Activated T-helper 1 cell treated with Interleukin-2 at 50 U/mL for 16 hours (primary cell): ENCODE data around the gene MAPK4.

Experiments used
- DNase-seq: peaks from one replicate; pipeline ENCODE4 v3.0.0-alpha.2; 2020; ENCODE audit warnings: low read depth

MAPK4 gene

DNA sequence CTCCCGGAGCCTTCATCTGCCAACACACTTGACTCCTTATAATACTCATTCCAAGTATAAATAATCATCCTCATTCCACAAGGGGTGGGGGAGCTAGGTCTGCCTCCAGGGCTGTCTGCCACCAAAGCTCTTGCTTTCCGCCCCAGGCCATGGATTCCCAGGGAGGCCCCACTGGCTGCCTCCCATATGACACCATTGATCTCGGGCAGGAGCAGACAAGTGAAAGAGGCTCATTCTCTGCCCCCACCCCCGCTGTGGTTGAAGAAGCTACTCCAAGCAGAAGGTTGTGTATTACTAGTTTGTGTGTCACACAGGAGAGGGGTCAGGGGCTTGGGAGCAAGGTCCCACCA is 160.4 kb downstream of the MAPK4 start:
- no peak for DNase-seq

DNA sequence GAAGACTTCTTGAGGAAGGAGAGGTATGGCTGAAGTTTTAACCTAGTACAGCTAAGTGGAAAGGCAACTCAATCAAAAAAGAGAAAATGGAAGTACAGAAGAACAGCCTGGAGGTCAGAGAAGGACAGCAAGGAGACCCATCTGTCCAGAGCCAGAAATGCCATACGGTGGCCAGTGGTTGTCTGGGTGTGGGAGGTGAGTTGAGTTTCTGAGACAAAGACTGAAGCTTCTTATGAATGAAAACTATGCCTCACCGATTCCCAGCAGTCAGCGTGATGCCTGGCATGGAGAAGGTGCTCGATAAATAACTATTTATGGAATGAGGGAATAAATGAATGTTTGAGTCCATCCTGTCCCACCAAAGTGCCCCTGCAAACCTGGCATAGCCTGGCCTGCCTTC is 161.1 kb downstream of the MAPK4 start:
- no peak for DNase-seq

GRCh38 chr18:50721451-50722120 is 161.7 kb downstream of the MAPK4 start:
- no peak for DNase-seq

- DNase-seq: no peak
These were observed 162.4 kb downstream of the MAPK4 start for GRCh38 chr18:50722311-50722710.

GRCh38 chr18:50724751-50725151 is 164.9 kb downstream of the MAPK4 start:
- DNase-seq: no peak

GRCh38 chr18:50726960-50727589 is 167.2 kb downstream of the MAPK4 start:
- DNase-seq: no peak

GRCh38 chr18:50727721-50728471 is 168.0 kb downstream of the MAPK4 start:
- DNase-seq: no peak

- no peak for DNase-seq
These were observed 169.5 kb downstream of the MAPK4 start for GRCh38 chr18:50729376-50729775.

GRCh38 chr18:50729986-50730385 is 170.1 kb downstream of the MAPK4 start:
- DNase-seq: no peak

DNA sequence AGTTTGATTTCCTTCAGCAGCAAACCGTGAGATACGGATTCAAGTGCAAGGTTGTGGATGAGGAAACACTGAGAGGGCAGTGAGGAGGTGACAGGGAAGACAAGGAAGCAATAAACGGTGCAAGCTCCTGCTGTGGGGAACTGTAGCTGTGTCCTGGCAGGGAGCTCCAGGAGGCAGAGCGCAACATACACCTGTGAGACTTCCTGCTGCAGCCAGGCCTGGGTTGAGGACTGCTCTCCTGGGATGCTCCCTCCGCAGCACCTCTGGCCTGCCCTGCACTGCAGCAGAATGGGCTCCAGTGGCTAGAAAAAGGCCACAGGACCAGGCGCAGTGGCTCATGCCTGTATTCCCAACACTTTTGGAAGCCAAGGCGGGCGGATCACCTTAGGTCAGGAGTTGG is 174.5 kb downstream of the MAPK4 start:
- DNase-seq: no peak

- no peak for DNase-seq
These were observed 175.0 kb downstream of the MAPK4 start for GRCh38 chr18:50734886-50735285.

DNA sequence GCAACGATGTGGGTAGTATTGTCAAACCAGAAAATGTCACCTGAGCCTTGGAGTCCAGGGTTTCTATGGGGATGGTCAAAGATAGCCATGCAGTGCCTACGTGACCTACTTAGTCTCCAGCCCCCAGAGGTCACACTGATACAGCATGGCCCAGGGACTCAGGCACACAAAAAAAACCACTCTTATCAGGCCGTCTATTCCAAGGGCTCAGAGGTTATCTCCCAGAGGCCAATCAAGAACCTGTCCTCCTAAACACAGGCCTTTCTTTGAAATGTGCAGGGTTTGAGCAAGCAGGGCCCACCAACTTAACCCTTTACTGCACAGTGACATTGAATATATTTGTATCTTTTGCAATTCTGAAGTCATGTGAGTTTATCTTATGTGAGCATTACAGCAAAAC is 177.2 kb downstream of the MAPK4 start:
- DNase-seq: no peak

DNA sequence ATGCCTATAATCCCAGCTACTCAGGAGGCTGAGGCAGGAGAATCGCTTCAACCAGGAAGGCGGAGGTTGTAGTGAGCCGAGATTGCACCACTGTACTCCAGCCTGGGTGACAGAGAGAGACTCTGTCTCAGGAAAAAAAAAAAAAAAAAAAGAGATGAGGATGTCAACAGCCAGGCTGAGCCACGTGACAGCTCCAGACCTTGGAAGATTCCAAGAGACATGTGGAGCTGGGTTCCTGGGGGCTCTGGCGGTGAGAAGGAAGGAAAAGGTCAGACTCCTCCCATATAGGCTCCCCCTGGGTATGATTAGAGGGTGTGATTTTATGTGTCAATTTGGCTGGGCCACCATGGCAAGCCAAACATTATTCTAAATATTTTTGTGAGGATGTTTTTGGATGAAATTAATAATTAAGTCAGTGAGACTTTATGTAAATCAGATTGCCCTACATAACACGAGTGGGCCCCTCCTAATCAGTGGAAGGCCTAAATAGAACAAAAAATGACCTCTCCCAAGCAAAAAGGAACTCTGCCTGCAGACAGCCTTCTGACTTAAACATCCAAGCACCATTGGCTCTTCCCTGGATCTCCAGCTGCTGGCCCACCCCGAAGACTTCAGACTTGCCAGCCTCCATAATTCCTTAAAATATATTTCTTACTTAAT is 178.3 kb downstream of the MAPK4 start:
- DNase-seq: no peak

- DNase-seq: no peak
These were observed 183.1 kb downstream of the MAPK4 start for GRCh38 chr18:50742952-50743351.

DNA sequence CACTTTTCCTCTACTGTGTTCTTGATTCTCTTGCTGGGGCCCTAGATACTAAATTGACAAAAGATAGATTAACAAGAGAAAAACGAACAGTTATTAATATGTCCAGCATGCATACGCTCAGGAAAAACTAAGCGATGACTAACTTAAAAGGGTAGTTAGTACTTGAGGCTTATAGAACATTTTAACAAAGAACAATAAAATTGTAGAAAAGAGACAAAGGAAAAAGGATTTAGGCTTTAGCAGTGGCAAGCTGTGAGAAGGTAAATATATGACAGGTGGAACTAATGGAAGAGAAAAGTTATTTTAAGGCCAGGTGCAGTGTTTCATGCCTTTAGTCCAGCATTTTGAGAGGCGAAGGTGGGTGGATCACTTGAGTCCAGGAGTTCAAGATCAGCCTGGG is 184.4 kb downstream of the MAPK4 start:
- no peak for DNase-seq

DNA sequence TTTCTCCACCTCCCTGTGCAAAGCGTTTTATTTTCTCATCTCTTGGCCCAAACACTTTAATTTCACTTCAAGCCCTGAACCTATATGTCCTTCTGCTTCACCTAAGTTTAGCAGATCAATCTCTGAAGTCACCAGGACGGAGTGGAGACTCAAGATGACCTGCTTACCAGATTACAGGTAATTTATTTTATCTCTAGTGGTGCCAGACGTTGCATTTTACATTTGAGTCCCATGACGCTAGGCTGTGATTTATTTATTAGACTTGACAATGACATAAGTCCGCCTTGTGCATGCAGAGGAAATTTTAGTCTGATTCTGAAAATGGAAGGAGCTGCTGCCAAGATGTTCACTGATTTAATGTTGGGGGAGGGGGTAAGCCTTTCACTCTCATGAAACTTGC is 186.1 kb downstream of the MAPK4 start:
- DNase-seq: no peak

- DNase-seq: no peak
These were observed 188.0 kb downstream of the MAPK4 start for GRCh38 chr18:50747849-50748242.

DNA sequence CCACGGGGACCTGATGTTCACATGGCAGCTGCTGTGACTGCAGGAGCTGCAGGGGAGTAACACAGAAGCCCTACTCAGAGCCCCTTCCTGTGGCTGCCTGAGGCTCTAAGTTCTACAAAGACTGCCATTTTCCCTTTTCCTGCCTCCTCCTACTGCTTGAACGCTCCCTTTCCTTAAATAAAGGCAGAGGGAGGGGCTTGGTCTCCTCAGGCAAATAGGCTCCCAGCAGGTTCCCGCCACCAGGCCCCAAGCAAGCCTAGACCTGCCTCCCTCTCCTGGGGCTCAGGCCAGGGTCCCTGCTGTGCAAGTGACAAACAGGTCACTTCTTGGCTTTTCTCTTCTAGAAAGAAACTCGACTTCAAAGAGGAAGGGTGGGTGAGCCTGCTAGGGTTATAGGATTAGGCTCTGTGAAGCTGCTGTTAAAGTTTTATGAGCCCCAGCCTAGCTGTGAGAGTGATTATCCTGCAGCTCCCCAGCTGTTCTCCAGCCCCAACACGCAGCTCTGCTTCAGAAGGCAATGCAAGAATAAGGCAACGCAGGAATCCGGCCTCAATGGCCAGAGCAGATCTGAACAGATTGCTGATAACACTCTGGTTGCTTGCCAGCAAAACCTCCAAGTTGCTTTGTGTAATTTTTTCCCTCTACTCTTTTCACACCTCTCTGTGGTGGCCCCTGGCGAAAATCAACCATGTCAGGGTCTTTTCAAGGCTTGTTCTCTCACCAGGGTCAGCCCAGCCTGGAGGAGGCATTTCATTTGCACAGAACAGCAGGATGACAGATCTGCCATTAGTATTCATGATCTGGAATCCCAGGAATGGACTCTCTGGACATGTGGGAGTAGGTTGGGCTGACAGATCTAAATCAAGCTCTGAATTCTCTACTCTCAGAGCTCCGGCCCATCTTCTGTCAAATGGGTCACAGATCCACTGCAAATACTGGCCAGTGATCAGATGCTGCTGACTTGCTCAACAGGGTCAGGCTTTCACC is 188.6 kb downstream of the MAPK4 start:
- no peak for DNase-seq

GRCh38 chr18:50749421-50749820 is 189.5 kb downstream of the MAPK4 start:
- no peak for DNase-seq

- DNase-seq: no peak
These were observed 190.1 kb downstream of the MAPK4 start for GRCh38 chr18:50749945-50750344.

- no peak for DNase-seq
These were observed 190.7 kb downstream of the MAPK4 start for GRCh38 chr18:50750546-50750945.

- DNase-seq: no peak
These were observed 191.6 kb downstream of the MAPK4 start for GRCh38 chr18:50751490-50751889.
